KMS-11 (cell line): ENCODE results near the gene BMP5.
A peak's percentile ranks its signal among the peaks of the same experiment; 100 is the strongest.

Experiments used
- H2AFZ ChIP-seq: fragments of 200-600 bp; sonication (generic); 2 replicates; pipeline ENCODE4 v1.6.1; 2016; ENCODE audit warnings: antibody characterized with exemption, mixed run types, low read depth
- H3K27ac ChIP-seq: fragments of 200-600 bp; sonication (generic); 2 replicates; pipeline ENCODE4 v1.6.1; 2016; ENCODE audit warnings: mild to moderate bottlenecking, mixed run types
- H3K27me3 ChIP-seq: fragments of 200-600 bp; sonication (generic); 2 replicates; pipeline ENCODE4 v1.6.1; 2017; ENCODE audit warnings: mild to moderate bottlenecking, low read depth, mixed run types, moderate library complexity; ENCODE audit not compliant: insufficient read depth
- H3K36me3 ChIP-seq: fragments of 200-600 bp; sonication (generic); 2 replicates; pipeline ENCODE4 v1.6.1; 2017; ENCODE audit warnings: mild to moderate bottlenecking, mixed run types; ENCODE audit not compliant: insufficient read depth
- H3K4me1 ChIP-seq: fragments of 200-600 bp; sonication (generic); 2 replicates; pipeline ENCODE4 v1.6.1; 2016; ENCODE audit warnings: mild to moderate bottlenecking, low read depth, mixed run types; ENCODE audit not compliant: poor library complexity, severe bottlenecking
- H3K4me2 ChIP-seq: fragments of 200-600 bp; sonication (generic); 2 replicates; pipeline ENCODE4 v1.7.0; 2016; ENCODE audit warnings: mild to moderate bottlenecking, mixed run types
- H3K4me3 ChIP-seq: fragments of 200-600 bp; sonication (generic); IDR thresholded peaks from 2 replicates; pipeline ENCODE4 v1.6.1; 2017; ENCODE audit warnings: low read depth, low read length, mixed read lengths; ENCODE audit not compliant: insufficient read depth
- H3K79me2 ChIP-seq: fragments of 200-600 bp; sonication (generic); 2 replicates; pipeline ENCODE4 v1.6.1; 2016; ENCODE audit warnings: low read depth, mixed run types; ENCODE audit not compliant: insufficient read depth
- H3K9ac ChIP-seq: fragments of 200-600 bp; sonication (generic); 2 replicates; pipeline ENCODE4 v1.6.1; 2016; ENCODE audit warnings: mild to moderate bottlenecking, mixed run types
- H4K20me1 ChIP-seq: fragments of 200-600 bp; sonication (generic); 2 replicates; pipeline ENCODE4 v1.6.1; 2016; ENCODE audit warnings: mild to moderate bottlenecking, mixed run types; ENCODE audit not compliant: insufficient read depth
- TF ChIP-seq, protein P1 (sequence below): fragments of 200-600 bp; sonication (generic); conservative IDR thresholded peaks from 2 replicates; pipeline ENCODE4 v1.6.1; 2017; ENCODE audit warnings: low read depth, mild to moderate bottlenecking, antibody characterized with exemption, low read length, moderate library complexity, mixed read lengths

The BMP5 gene

GRCh38 chr6:55870181-55870813 is 5.1 kb downstream of the BMP5 start:
- Histone ChIP-seq H3K27me3 (no peaks in the 10 kb centered on the region), H3K27ac (no peak overlapping the region), H3K36me3 (no peaks in the 10 kb centered on the region), H3K4me3 (no peak overlapping the region), H2AFZ (no peak overlapping the region), H3K4me2 (no peak overlapping the region), H3K4me1 (peaks cover 29% of the 10 kb centered on the region), H3K79me2 (no peaks in the 10 kb centered on the region), H3K9ac (no peak overlapping the region), H4K20me1 (no peaks in the 10 kb centered on the region)
- TF ChIP-seq, protein P1, sequence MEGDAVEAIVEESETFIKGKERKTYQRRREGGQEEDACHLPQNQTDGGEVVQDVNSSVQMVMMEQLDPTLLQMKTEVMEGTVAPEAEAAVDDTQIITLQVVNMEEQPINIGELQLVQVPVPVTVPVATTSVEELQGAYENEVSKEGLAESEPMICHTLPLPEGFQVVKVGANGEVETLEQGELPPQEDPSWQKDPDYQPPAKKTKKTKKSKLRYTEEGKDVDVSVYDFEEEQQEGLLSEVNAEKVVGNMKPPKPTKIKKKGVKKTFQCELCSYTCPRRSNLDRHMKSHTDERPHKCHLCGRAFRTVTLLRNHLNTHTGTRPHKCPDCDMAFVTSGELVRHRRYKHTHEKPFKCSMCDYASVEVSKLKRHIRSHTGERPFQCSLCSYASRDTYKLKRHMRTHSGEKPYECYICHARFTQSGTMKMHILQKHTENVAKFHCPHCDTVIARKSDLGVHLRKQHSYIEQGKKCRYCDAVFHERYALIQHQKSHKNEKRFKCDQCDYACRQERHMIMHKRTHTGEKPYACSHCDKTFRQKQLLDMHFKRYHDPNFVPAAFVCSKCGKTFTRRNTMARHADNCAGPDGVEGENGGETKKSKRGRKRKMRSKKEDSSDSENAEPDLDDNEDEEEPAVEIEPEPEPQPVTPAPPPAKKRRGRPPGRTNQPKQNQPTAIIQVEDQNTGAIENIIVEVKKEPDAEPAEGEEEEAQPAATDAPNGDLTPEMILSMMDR, result no peak

DNA sequence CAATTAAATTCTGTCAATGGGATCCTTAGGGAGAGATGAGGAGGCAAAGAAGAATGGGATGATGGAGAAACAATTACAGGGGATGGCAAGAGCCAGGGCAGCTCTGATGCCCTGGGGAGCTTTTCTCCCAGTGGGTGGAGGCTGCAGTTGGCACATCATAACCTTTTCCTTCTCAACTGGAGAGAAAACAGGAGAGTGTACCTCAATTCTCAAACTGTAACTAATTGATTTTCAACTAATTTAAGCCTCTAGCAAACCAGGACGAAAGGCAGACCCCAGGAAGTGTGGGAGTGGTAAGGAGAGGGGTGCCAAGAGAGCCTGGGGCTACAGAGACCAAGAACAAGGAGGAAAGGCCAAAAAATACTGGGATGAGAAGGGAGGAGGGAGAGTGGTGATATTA is 5.7 kb downstream of the BMP5 start:
- peak overlapping the region; percentile 36 for H3K4me2 ChIP-seq

DNA sequence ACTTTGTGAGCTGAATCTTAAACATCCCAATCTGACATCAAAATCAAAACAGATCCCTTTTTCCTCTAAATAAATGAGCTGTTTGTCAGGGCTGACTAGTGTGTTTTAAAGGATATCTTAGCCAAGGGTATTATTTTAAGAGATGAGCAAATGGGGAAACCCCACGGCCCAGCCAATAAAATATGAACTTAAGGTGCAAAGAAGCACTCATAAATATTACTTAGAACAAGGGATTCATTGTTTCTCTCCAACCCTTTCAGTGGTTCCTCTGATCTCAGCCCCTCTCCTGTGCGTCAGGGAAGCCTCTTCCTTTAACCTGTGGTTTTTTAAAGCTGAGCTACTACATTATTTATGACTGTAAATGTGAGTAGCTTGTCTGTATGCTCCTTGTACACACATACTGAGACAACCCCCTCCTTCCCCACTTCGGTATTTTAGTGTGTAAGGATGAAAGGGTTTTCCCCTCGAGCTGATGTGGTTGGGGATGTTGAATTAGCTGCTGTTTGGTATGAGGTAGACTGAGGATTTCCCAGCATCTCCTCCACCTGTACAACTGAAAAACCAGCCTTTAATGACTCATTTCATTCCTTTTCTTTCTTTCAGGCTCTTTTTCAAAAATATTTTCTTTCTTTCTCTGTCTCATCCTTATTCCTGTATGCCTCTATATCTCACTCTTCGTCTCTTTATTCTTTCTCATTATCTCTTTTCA is 6.5 kb downstream of the BMP5 start:
- TF ChIP-seq, protein P1, result no peak
- H3K79me2 ChIP-seq, result no peaks in the 10 kb centered on the region
- no peak overlapping the region for H3K4me3 ChIP-seq
- H4K20me1 ChIP-seq, result no peaks in the 10 kb centered on the region
- no peak overlapping the region for H3K9ac ChIP-seq
- H3K36me3 ChIP-seq, result no peaks in the 10 kb centered on the region
- no peaks in the 10 kb centered on the region for H3K27me3 ChIP-seq
- H3K4me2 ChIP-seq, result peak overlapping the region; percentile 36
- H3K4me1 ChIP-seq, result peaks cover 29% of the 10 kb centered on the region
- peak overlapping the region; percentile 21; the same call in 1 of the 2 replicates for H3K27ac ChIP-seq
- H2AFZ ChIP-seq, result no peak overlapping the region

More for the DNA sequence above, 5.7 kb downstream of the BMP5 start:
- H3K4me3 ChIP-seq, result no peak overlapping the region
- no peaks in the 10 kb centered on the region for H3K27me3 ChIP-seq
- H3K79me2 ChIP-seq, result no peaks in the 10 kb centered on the region
- no peaks in the 10 kb centered on the region for H3K36me3 ChIP-seq
- H3K27ac ChIP-seq, result peak overlapping the region; percentile 12; the same call in 1 of the 2 replicates
- no peak overlapping the region for H2AFZ ChIP-seq
- TF ChIP-seq, protein P1, result no peak
- peaks cover 29% of the 10 kb centered on the region for H3K4me1 ChIP-seq
- no peaks in the 10 kb centered on the region for H4K20me1 ChIP-seq
- H3K9ac ChIP-seq, result no peak overlapping the region

DNA sequence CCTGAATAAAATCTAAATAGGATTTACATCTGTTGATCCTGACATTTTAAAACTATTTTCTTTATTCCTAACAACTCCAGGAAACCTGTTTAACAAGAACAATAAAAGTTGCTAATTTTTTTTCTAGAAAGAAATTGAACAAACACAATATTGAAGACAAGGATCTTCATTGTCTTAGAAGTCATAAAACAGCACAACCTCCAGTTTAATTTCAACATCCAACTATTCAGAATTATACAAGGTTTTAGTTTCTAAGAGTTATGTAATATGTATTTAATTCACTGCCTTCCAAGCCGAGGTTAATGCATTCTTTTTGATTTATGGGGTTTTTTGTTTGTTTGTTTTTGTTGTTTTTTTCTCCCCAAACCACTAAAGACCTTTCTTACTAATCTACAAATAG is 7.2 kb downstream of the BMP5 start:
- Histone ChIP-seq H3K27ac (peak overlapping the region; percentile 21; the same call in 1 of the 2 replicates), H3K4me1 (peaks cover 29% of the 10 kb centered on the region), H3K4me2 (peak overlapping the region; percentile 36; the same call in 1 of the 2 replicates), H3K27me3 (no peaks in the 10 kb centered on the region), H2AFZ (no peak overlapping the region), H4K20me1 (no peaks in the 10 kb centered on the region), H3K9ac (no peak overlapping the region), H3K4me3 (no peak overlapping the region), H3K36me3 (no peaks in the 10 kb centered on the region), H3K79me2 (no peaks in the 10 kb centered on the region)
- TF ChIP-seq, protein P1, result no peak
